HepG2 (cell line): ENCODE measurements around the gene MTREX. TPM values are rescaled to one million over a fixed set of nuclear protein-coding genes. Genes with fewer than 3 reads are reported as not detected.
A peak's percentile ranks its signal among the peaks of the same experiment; 100 is the strongest.

Experiments
- ATAC-seq: fragments of 200-7000 bp; cut with Tn5 transposase; 3 replicates; pipeline ENCODE4 v1.9.1; 2020; ENCODE audit warnings: mild to moderate bottlenecking, moderate library complexity
- BruUV-seq: library from RNA; stranded (reverse); fragments of 400-500 nt; replicated peaks from 2 replicates; lab custom pipeline; 2021; lab: Mats Ljungman, UMichigan
- CTCF ChIA-PET: fragments of 300-600 bp; formaldehyde crosslinking; extraction: SDS; loops from one replicate; lab custom pipeline; 2021; ENCODE audit warnings: low total read pairs, inconsistent platforms, low intra/inter-chr PET ratio; lab: Yijun Ruan, JAX
- POLR2A ChIA-PET: fragments of 350-600 bp; sonication (Branson Sonifier 250); formaldehyde crosslinking; loops from one replicate; lab custom pipeline; 2020; ENCODE audit warnings: antibody characterized with exemption, inconsistent platforms; lab: Yijun Ruan, JAX
- DNase-seq: peaks from one replicate; pipeline ENCODE4 v3.0.0-alpha.2; 2015; ENCODE audit warnings: low spot score
- FAIRE-seq: peaks from 3 replicates; lab custom pipeline; 2011; peaks lifted over from hg19 to GRCh38; lab: Jason Lieb, UNC
- H2AFZ ChIP-seq: one replicate; pipeline ENCODE4 v1.6.1; 2011; ENCODE audit warnings: low read length, inconsistent platforms
- H3K27ac ChIP-seq: fragments of 300-600 bp; 3 replicates; pipeline ENCODE4 v1.8.0; 2011; ENCODE audit warnings: mixed run types, mild to moderate bottlenecking, mixed read lengths, low read length, inconsistent platforms; ENCODE audit not compliant: insufficient read depth; ENCODE audit errors: extremely low read length
- H3K27me3 ChIP-seq, 2 experiments: fragments of 200-600 bp in 1 of 2; 2 replicates in 1 of 2; 3 replicates in 1 of 2; pipeline versions ENCODE4 v1.6.0 to v1.8.0; 2011; ENCODE audit warnings: low read length in 2 of 2, mild to moderate bottlenecking in 2 of 2, moderate library complexity in 2 of 2, inconsistent platforms in 1 of 2; ENCODE audit not compliant: insufficient read depth in 2 of 2, control insufficient read depth in 1 of 2
- H3K36me3 ChIP-seq, 2 experiments: fragments of 200-600 bp in 1 of 2; replicated peaks in 1 of 2; 2 replicates in 1 of 2; 3 replicates in 1 of 2; pipeline versions ENCODE4 v1.5.1 to v1.8.0; 2011; ENCODE audit warnings: low read length in 2 of 2, inconsistent platforms in 1 of 2; ENCODE audit not compliant: insufficient read depth in 2 of 2, control insufficient read depth in 1 of 2
- H3K4me1 ChIP-seq: 2 replicates; pipeline ENCODE4 v1.5.1; 2012; ENCODE audit warnings: low read length, inconsistent platforms; ENCODE audit not compliant: insufficient read depth
- H3K4me2 ChIP-seq: 2 replicates; pipeline ENCODE4 v1.6.0; 2011; ENCODE audit warnings: low read depth, low read length, inconsistent platforms
- H3K4me3 ChIP-seq, 3 experiments: fragments of 200-600 bp in 1 of 3; sonication (generic), shearing (Covaris generic) in 1 of 3; replicated peaks in 1 of 3; 2 replicates each; pipeline ENCODE4 v1.5.1; 2011 to 2016; ENCODE audit warnings: low read length in 3 of 3, inconsistent platforms in 2 of 3, low read depth in 2 of 3, mild to moderate bottlenecking in 2 of 3, control low read depth in 1 of 3, mixed read lengths in 1 of 3; ENCODE audit not compliant: insufficient read depth in 1 of 3
- H3K79me2 ChIP-seq: one replicate; pipeline ENCODE4 v1.6.1; 2011; ENCODE audit warnings: low read length, inconsistent platforms; ENCODE audit not compliant: insufficient read depth
- H3K9ac ChIP-seq: 2 replicates; pipeline ENCODE4 v1.6.0; 2011; ENCODE audit warnings: mild to moderate bottlenecking, low read depth, low read length, inconsistent platforms; ENCODE audit not compliant: insufficient read depth
- H3K9me3 ChIP-seq: 2 replicates; pipeline ENCODE4 v1.5.1; 2012; ENCODE audit warnings: mild to moderate bottlenecking, low read length
- H4K20me1 ChIP-seq: 2 replicates; pipeline ENCODE4 v1.6.0; 2011; ENCODE audit warnings: inconsistent platforms, mild to moderate bottlenecking, low read length, moderate library complexity; ENCODE audit not compliant: insufficient read depth
- NFRKB ChIP-seq: fragments of 450-650 bp; IDR thresholded peaks from 2 replicates; pipeline ENCODE4 v1.6.1; 2017
- PAXIP1 ChIP-seq: sonication (generic); formaldehyde crosslinking; conservative IDR thresholded peaks from 2 replicates; pipeline ENCODE4 v1.4.0; 2020; ENCODE audit warnings: mild to moderate bottlenecking, missing genetic modification reagents, moderate library complexity
- POGZ ChIP-seq: sonication (generic); formaldehyde crosslinking; IDR thresholded peaks from 2 replicates; pipeline ENCODE4 v1.4.0; 2020; ENCODE audit warnings: mild to moderate bottlenecking, missing genetic modification reagents
- RARA ChIP-seq: IDR thresholded peaks from 2 replicates; pipeline ENCODE4 v1.6.1; 2016; ENCODE audit warnings: missing genetic modification reagents, missing compliant biosample characterization
- ZMYM4 ChIP-seq: sonication (generic); formaldehyde crosslinking; IDR thresholded peaks from 2 replicates; pipeline ENCODE4 v1.8.1; 2023; ENCODE audit warnings: mild to moderate bottlenecking, missing genetic modification reagents
- WGBS: methylation state at CpG from one replicate; pipeline ENCODE4 v1.1.6; 2017; ENCODE audit warnings: low lambda C conversion rate; 5-methylcytosine and 5-hydroxymethylcytosine counted together
- in situ Hi-C: cut with HindIII; loops from 2 replicates; pipeline ENCODE4 v1.10.0; 2017; ENCODE audit warnings: low pct_unique_long_range_greater_than_20kb; ENCODE audit not compliant: extremely low pct_ligation_motif_present
- intact Hi-C: fragments of 100-400 bp; cut with micrococcal nuclease; formaldehyde crosslinking; loops from one replicate; pipeline ENCODE4 v1.10.0; 2022; ENCODE audit not compliant: unreplicated experiment
- polyA plus RNA-seq, 8 experiments: library from polyadenylated mRNA; depleted of rRNA in 3 of 8; stranded (reverse) in 7 of 8; unstranded in 1 of 8; fragments of >200 nt; fragmentation: Illumina TruSeq in 4 of 8; extraction: Trizol in 4 of 8; gene quantifications; 2 replicates each; pipeline versions ENCODE4 v1.2.1 to v1.2.3, GENCODE V29; 2011 to 2016; ENCODE audit warnings: low read depth in 4 of 8, missing spikeins in 1 of 8, mixed read lengths in 1 of 8; ENCODE audit not compliant: insufficient read depth in 1 of 8
- total RNA-seq, 5 experiments: library from RNA; depleted of rRNA; stranded (reverse); fragments of >200 nt; fragmentation: Illumina TruSeq; extraction: Trizol; gene quantifications; 2 replicates each; pipeline ENCODE4 v1.2.3, GENCODE V29; 2016; ENCODE audit warnings: low read depth in 1 of 5

The MTREX gene
- total and polyA plus RNA-seq, 2 of the 13 experiments (the other 11 are each of a cell fraction or from before 2014, with no cell fraction given), result 16.4 to 91.5 TPM

DNA sequence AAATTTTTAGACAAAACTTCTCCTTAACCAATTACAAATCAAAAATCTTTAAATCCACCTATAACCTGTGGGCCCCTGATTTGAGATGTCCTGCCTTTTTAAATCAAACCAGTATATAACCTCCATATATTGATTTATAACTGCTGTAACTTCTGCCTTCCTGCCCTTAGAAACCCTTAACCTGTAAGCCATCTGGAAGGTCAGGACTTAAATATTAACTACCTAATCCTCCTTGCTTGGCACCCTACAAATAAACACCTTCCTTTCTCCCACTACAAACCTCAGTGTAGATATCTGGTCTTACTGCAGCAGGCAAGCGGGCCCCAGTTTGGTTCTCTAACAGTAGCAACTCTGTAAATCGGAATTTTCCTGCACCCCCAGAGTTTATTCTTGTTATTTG lies 83.9 kb downstream of the MTREX start:
- H2AFZ ChIP-seq, result no peak overlapping the region

More for the DNA sequence above, 83.9 kb downstream of the MTREX start:
- Histone ChIP-seq H3K9me3 (peaks cover 8% of the 10 kb centered on the region), H3K27ac (peak overlapping the region; percentile 48), H3K4me2 (no peak overlapping the region), H3K4me3 (no peak overlapping the region)
- no TSS peak for BruUV-seq
- DNase-seq, result no peak
- 79% methylated on average over 2 of the region's 2 CpGs for WGBS
- POLR2A ChIA-PET, result no interaction called here
- ATAC-seq, result peak; percentile 73
- in situ Hi-C loops, result no loop called here
- TF ChIP-seq NFRKB, result no peak
- TF ChIP-seq POGZ (CRISPR knock-in tag), result 0 out of 2 replicates have a peak, but pooled peaks have one; percentile 14
- peak; percentile 36 for TF ChIP-seq ZMYM4 (CRISPR knock-in tag)
- 0 out of 2 replicates have a peak, but pooled peaks have one; percentile 14 for TF ChIP-seq PAXIP1 (CRISPR knock-in tag)
- TF ChIP-seq RARA (CRISPR knock-in tag), result 0 out of 2 replicates have a peak, but pooled peaks have one; percentile 11
- TF ChIP-seq, all 625 proteins: peak for 4
- Histone ChIP-seq H3K9ac (no peak overlapping the region), H3K36me3 (peaks cover 8 to 45% of the 10 kb centered on the region in 2 experiments), H3K79me2 (no peaks in the 10 kb centered on the region), H3K4me1 (peaks cover 15% of the 10 kb centered on the region), H3K27me3 (no peaks in the 10 kb centered on the region), H4K20me1 (no peaks in the 10 kb centered on the region)
- intact Hi-C loops, result no loop called here
- CTCF ChIA-PET, result no interaction called here
- FAIRE-seq, result no peak
